HG02884 (cell line): ENCODE data around the gene ZNF543.
"Not testable (repeated sequence)": the region's sequence is repeated elsewhere in the genome, so short reads cannot be mapped to it uniquely, and the experiment has no call there.

ENCODE experiments used
- ATAC-seq: cut with Tn5 transposase; IDR thresholded peaks from one replicate; pipeline ENCODE4 v1.9.1; 2021; ENCODE audit warnings: mild to moderate bottlenecking, moderate library complexity; ENCODE audit not compliant: unreplicated experiment

ZNF543 gene

DNA sequence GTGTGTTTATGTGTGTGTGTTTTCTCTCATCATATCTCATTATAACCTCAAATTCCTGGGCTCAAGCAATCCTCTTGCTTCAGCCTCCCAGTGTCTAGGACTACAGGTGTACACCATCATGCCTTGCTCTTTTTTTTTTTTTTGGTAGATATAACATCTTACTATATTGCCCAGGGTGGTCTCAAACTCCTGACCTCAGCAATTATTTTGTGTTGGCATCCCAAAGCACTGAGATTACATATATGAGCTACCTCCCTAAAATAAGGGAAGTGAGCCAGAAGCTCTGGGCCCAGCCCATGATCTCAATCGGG lies 448 bp upstream of the ZNF543 start:
- no peak for ATAC-seq

DNA sequence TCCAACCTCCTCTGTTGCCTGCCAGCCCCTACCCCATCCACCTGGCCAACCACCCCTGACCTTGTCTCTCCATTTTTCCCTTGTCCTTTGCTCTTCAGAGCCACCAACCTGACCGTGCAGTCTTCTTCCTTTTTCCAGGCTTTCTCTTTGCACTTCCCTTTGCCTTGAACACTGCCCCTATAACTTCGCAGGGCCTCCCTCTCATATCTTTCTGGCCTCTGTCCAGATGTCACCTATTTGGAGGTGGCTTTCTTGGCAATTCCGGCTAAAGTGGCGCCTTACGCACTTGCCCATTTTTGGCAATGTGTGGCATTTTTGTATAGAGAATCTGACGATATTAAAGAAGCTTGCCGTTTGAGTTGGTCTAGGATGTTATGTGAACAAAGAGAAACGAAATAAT lies 844 bp downstream of the ZNF543 start:
- ATAC-seq = no peak

GRCh38 chr19:57321751-57322150 lies 1.5 kb downstream of the ZNF543 start:
- no peak for ATAC-seq

- ATAC-seq = no peak
These were observed 4.7 kb downstream of the ZNF543 start for GRCh38 chr19:57324992-57325391.

DNA sequence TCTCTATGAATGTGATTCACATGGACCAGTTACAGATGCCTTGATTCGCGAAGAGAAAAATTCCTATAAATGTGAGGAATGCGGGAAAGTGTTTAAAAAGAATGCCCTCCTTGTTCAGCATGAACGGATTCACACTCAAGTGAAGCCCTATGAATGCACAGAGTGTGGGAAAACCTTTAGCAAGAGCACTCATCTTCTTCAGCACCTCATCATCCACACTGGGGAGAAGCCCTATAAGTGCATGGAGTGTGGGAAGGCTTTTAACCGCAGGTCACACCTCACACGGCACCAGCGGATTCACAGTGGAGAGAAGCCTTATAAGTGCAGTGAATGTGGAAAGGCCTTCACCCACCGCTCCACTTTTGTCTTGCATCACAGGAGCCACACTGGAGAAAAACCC lies 7.7 kb downstream of the ZNF543 start:
- no peak for ATAC-seq

DNA sequence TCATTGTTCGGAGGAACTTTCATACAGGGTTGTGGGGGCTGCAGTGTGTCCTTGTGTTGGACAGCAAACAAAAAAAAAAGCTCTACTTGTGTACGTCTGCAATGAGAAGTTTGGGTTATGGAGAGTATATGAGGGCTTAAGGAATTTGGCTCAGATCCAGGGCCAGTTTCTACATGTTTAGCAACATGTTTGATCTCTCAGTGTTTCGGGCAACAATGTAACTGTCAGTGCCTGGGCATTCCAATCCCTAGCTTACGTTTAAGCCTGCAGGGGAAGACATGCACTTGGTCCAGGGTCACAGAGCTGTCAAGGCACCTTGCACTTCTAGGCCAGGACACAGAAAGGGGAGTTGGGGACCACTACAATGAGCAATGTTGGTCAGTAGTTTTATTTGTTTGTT lies 13.9 kb downstream of the ZNF543 start:
- no peak for ATAC-seq

DNA sequence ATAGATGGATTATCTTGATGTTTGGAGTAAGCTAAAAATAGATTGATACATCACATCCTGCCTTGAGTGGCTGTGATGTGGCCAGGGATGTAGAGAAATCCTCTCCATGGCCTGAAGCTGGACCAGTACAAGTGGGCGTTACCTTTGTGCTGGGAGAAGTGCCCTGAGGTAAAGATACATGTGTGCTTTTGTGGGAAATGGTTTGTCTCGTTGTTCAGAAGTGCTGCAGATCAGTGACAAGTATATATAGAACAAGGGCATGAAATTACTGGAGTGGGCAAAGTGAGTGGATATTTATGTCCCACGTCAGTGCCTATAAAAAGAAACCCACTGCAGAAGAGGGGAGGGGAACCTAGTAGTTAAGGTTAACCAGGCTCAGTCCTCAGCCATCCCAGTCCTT lies 18.6 kb downstream of the ZNF543 start:
- no peak for ATAC-seq

DNA sequence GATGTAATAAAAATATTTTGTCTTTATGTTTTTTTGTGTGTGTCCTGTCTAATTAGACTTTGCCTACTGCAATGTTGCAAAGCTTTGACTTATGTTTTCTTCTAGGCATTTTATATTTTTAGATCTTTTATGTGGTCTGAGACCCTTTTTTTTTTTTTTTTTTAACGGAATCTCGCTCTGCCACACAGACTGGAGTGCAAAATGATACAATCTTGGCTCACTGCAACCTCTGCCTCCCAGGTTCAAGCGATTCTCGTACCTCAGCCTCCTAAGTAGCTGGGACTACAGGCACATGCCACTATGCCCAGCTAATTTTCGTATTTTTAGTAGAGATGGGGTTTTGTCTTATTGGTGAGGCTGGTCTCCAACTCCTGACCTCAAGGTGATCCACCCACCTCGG lies 22.3 kb downstream of the ZNF543 start:
- no peak for ATAC-seq

GRCh38 chr19:57348136-57348535 lies 27.9 kb downstream of the ZNF543 start:
- no peak for ATAC-seq

DNA sequence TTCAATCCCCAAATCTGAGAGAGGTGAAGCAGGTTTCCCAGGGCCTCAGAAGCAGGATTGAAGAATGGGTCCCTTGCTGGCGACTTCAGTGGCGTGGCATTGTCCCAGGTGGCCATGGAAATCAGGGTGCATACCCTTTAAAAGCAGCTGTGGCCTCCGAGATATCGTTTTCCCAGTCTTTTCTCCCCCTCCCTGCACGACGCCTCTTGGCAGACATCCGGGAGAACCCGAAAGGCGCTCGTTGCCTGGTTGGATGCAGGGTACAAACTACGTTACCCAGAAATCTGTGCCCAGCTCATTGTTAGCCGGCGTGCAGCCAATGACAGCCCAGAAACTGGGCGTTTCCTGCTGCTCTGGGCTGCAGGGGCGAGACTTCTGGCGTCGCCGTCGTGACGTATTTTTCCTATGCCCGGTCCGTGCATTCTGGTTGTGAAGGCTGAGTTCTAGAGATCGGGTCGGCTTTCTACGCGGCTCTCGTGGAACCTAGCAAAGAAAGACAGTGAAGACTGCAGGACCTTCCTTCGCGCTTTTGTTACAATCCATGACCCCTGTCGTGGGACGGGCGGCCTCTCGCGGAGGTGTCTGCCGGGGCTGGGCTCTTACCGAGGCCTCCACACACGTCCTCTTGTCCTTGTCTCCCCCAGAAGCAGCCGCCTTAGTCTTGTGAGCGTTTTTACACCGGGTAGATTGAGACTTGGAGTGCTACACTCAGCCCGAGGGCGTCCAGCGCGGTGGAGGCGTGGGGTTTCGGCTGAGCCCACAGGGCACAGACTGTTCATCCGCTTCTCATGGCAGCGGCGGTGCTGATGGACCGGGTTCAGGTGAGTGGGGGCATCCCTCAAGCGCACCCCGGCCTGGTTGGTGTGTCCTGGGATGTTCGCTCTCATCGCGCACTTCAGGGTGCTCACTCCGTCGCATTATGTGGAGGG lies 30.9 kb downstream of the ZNF543 start, which contains the start of gene ZNF304:
Gene ZNF304 (plus strand): TSS at position 395 of the 929 bp plus-strand sequence. CDS start 394 bp downstream, at position 789.
- peak; percentile 98 for ATAC-seq

GRCh38 chr19:57351867-57352266 lies 31.6 kb downstream of the ZNF543 start:
- ATAC-seq = no peak

- no peak for ATAC-seq
These were observed 35.6 kb downstream of the ZNF543 start for GRCh38 chr19:57355916-57356315.

GRCh38 chr19:57357406-57357805 lies 37.1 kb downstream of the ZNF543 start:
- no peak for ATAC-seq

DNA sequence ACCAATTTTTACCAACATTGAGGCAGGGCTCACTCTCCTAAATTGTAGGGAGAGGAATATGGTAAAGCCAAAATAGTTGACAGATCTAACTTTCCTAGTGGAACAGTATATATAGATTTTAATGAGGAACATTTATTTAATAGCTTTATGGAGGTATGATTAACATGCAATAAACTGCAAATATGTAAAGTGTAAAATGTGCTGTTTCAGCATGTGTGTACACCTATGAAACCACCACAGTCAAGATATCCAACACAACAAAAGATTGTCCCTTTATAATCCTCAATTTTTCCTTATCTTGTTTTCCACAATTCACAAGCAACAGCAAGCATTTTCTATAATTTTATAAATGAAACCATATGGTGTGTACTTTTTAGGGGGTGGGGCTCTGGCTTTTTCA lies 39.0 kb downstream of the ZNF543 start:
- no peak for ATAC-seq

GRCh38 chr19:57362419-57362818 lies 42.1 kb downstream of the ZNF543 start:
- ATAC-seq = no peak

- peak; percentile 87 for ATAC-seq
These were observed 42.9 kb downstream of the ZNF543 start, which contains the start of the genes TRAPPC2B and ZNF547 for GRCh38 chr19:57362997-57363687. TRAPPC2B (plus strand) TSS chr19:57363551; CDS start chr19:57364834, 1,283 bp downstream. ZNF547 (plus strand) TSS chr19:57363551; CDS start chr19:57368556, 5,005 bp downstream.

DNA sequence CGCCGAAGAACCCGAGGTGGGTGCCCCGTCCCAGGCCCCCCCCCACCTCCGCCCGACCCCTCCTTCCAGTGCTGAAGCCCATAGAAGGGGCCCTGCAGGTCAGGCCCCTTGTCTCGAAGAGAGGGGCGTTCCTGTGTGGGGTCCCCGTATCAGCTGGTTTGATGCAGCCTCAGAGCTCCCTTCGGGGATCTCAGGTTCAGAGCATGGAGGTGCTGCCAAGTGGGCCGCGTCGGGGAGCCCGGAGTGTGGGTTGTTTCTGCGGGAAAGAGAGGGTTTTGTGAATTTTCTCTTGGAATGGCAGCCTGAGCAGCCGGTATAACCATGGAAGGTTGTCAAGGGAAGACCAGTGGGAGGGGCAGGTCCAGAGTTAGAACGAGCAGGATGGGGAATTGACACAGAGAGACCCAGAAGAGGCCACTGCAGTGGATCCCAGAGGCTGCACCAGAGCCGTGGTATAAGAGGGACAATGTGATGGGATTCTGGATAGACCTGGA lies 43.5 kb downstream of the ZNF543 start:
- ATAC-seq = peak; percentile 15

- no peak for ATAC-seq
These were observed 46.5 kb downstream of the ZNF543 start for GRCh38 chr19:57366776-57367175.

GRCh38 chr19:57374179-57374578 lies 53.9 kb downstream of the ZNF543 start:
- no peak for ATAC-seq

- ATAC-seq = not testable (repeated sequence)
These were observed 54.4 kb downstream of the ZNF543 start for GRCh38 chr19:57374647-57375046.

DNA sequence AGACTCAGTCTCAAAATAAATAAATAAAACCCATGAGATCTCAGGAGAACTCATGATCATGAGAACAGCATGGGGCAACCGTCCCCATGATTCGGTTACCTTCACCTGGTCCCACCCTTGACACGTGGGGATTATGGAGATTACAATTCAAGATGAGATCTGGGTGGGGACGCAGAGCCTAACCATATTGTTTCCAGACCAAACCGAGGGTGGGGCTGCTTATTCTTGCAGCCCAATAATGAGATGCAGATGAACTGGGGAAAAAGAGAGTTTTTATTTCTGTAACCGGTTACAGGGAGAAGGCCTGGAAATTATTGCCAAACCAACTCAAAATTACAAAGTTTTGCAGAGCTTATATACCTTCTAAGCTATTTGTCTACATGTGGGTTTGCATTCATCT lies 55.9 kb downstream of the ZNF543 start:
- no peak for ATAC-seq
